ENCODE data around the gene PYCR2. TPM values are rescaled to one million over a fixed set of nuclear protein-coding genes. Genes with fewer than 3 reads are reported as not detected.

Gene PYCR2
- polyA plus RNA-seq, 2 of the 4 experiments (the other 2 are of a cell fraction) = 45.4 to 50.5 TPM

GRCh38 chr1:225877580-225877979 lies 46.5 kb downstream of the PYCR2 start:
- no peak overlapping the region for H3K27ac ChIP-seq
- WGBS (ENCODE audit: missing lambda C conversion rate) = 65% methylated on average over 9 of the region's 10 CpGs
- H3K4me1 ChIP-seq = peaks cover 22% of the 10 kb centered on the region; the same call in 2 of the 3 replicates
- POLR2A ChIA-PET = no interaction called here
- H3K9me3 ChIP-seq = no peaks in the 10 kb centered on the region
- no peak overlapping the region for H3K4me2 ChIP-seq
- H3K4me3 ChIP-seq = no peak overlapping the region
- no peak for FAIRE-seq
- ATAC-seq = peak; percentile 65
- TF ChIP-seq CBX2 (IDR thresholded peaks at IDR 0.05; ENCODE audit: borderline replicate concordance, low read depth) (no peak), POLR2AphosphoS2 (conservative IDR thresholded peaks at IDR 0.05; ENCODE audit: low read length) (no peak), GATA3 (IDR thresholded peaks at IDR 0.05; ENCODE audit: borderline replicate concordance) (no peak), CTCF (IDR thresholded peaks at IDR 0.05) (peak; percentile 51), KDM5A (IDR thresholded peaks at IDR 0.05) (no peak), ESRRA (IDR thresholded peaks at IDR 0.05; ENCODE audit: borderline replicate concordance, low read length) (no peak), RAD21 (conservative IDR thresholded peaks at IDR 0.05 in 1 of 2, IDR thresholded peaks at IDR 0.05 in 1 of 2) (peak in 1 of 2 experiments; percentile 43; a peak in 3 of 5 replicates), NFE2L2 (conservative IDR thresholded peaks at IDR 0.05; ENCODE audit: low read length) (no peak)
- DNase-seq (ENCODE audit: low read depth in 1 of 2, low spot score in 1 of 2) = peak; percentile 56 to 64
- CTCF ChIA-PET = interaction anchor here (0.5 to 19.4 kb wide), 20 partner anchors 12 to 403 kb away, joined by 3 to 207 read pairs (median 4); partner anchors contain the start of gene LEFTY1

- ATAC-seq = no peak
- Histone ChIP-seq H3K4me2 (no peak overlapping the region), H3K4me3 (no peak overlapping the region), H3K9me3 (no peaks in the 10 kb centered on the region), H3K27ac (no peak overlapping the region), H3K4me1 (peaks cover 28% of the 10 kb centered on the region)
- ChIA-PET CTCF (interaction anchor here (0.5 to 19.4 kb wide), 19 partner anchors 11 to 402 kb away, joined by 3 to 207 read pairs (median 3); partner anchors contain the start of gene LEFTY1), POLR2A (no interaction called here)
- WGBS (ENCODE audit: missing lambda C conversion rate) = 90% methylated on average over 12 of the region's 12 CpGs
- no peak for DNase-seq (ENCODE audit: low read depth in 1 of 2, low spot score in 1 of 2)
- no peak for FAIRE-seq
- TF ChIP-seq GATA3 (IDR thresholded peaks at IDR 0.05; ENCODE audit: borderline replicate concordance) = no peak
- TF ChIP-seq ESRRA (IDR thresholded peaks at IDR 0.05; ENCODE audit: borderline replicate concordance, low read length) = no peak
- TF ChIP-seq MAX (IDR thresholded peaks at IDR 0.05) = no peak
- no peak for TF ChIP-seq USF2 (IDR thresholded peaks at IDR 0.05)
- no peak for TF ChIP-seq ATOH8 (CRISPR knock-in tag; IDR thresholded peaks at IDR 0.05; ENCODE audit: low read depth)
- TF ChIP-seq MAFK (IDR thresholded peaks at IDR 0.05; ENCODE audit: partially characterized antibody) = no peak
- no peak for TF ChIP-seq CHD4 (IDR thresholded peaks at IDR 0.05; ENCODE audit: borderline replicate concordance)
- no peak for TF ChIP-seq MAZ (IDR thresholded peaks at IDR 0.05; ENCODE audit: borderline replicate concordance, low read depth, low read length)
- no peak for TF ChIP-seq EHMT2 (IDR thresholded peaks at IDR 0.05; ENCODE audit: low read depth)
- TF ChIP-seq FOSB (CRISPR knock-in tag; IDR thresholded peaks at IDR 0.05) = no peak
- no peak for TF ChIP-seq CTCF (IDR thresholded peaks at IDR 0.05)
- TF ChIP-seq E2F6 (IDR thresholded peaks at IDR 0.05; ENCODE audit: borderline replicate concordance, low read depth) = no peak
- TF ChIP-seq TP53 (CRISPR knock-in tag; IDR thresholded peaks at IDR 0.05) = no peak
- no peak for TF ChIP-seq RCOR1 (IDR thresholded peaks at IDR 0.05; ENCODE audit: low read depth, low read length)
- no peak for TF ChIP-seq PBX3 (IDR thresholded peaks at IDR 0.05)
Measured at GRCh38 chr1:225876900-225877510, 47.0 kb downstream of the PYCR2 start.

All from A549 (cell line).